GM10266 (cell line): ENCODE data around the gene PPL.

Experiments used
- DNase-seq: peaks from one replicate; pipeline ENCODE4 v3.0.0; 2012; ENCODE audit errors: extremely low spot score
- CTCF ChIP-seq: IDR thresholded peaks from 2 replicates; pipeline ENCODE4 v1.5.1; 2012; ENCODE audit warnings: mild to moderate bottlenecking, low read depth; ENCODE audit not compliant: control insufficient read depth, insufficient read depth; ENCODE audit errors: missing control alignments

PPL gene

GRCh38 chr16:4864728-4865127 lies 72.2 kb downstream of the PPL start:
- no peak for DNase-seq
- no peak for TF ChIP-seq CTCF

GRCh38 chr16:4862639-4863038 lies 74.3 kb downstream of the PPL start:
- no peak for TF ChIP-seq CTCF
- no peak for DNase-seq

GRCh38 chr16:4860727-4861342 lies 76.1 kb downstream of the PPL start:
- no peak for TF ChIP-seq CTCF

GRCh38 chr16:4859900-4860255 lies 77.1 kb downstream of the PPL start:
- no peak for TF ChIP-seq CTCF
- DNase-seq = no peak

More at GRCh38 chr16:4860727-4861342, 76.1 kb downstream of the PPL start:
- DNase-seq = no peak

- no peak for DNase-seq
- TF ChIP-seq CTCF = no peak
Observed at GRCh38 chr16:4859190-4859899, 77.6 kb downstream of the PPL start.

GRCh38 chr16:4855804-4856203 lies 81.1 kb downstream of the PPL start:
- no peak for TF ChIP-seq CTCF
- DNase-seq = no peak

- no peak for TF ChIP-seq CTCF
- DNase-seq = no peak
Observed at GRCh38 chr16:4855371-4855770, 81.6 kb downstream of the PPL start.
